B cell (primary cell): ENCODE measurements around the gene NTM. TPM values are rescaled to one million over a fixed set of nuclear protein-coding genes. Genes with fewer than 3 reads are reported as not detected.

Experiments used
- ATAC-seq: fragments of 200-7000 bp; cut with Tn5 transposase; one replicate; pipeline ENCODE4 v1.10.0; 2021; ENCODE audit warnings: low read depth, mild to moderate bottlenecking, moderate number of reproducible peaks, moderate library complexity
- CTCF ChIA-PET: fragments of 350-600 bp; sonication (Branson Sonifier 250); formaldehyde crosslinking; loops from one replicate; lab custom pipeline; 2021; ENCODE audit warnings: antibody characterized with exemption, inconsistent platforms; lab: Charles Lee
- POLR2A ChIA-PET: fragments of 350-600 bp; sonication (Branson Sonifier 250); formaldehyde crosslinking; loops from one replicate; lab custom pipeline; 2021; ENCODE audit warnings: antibody characterized with exemption; lab: Charles Lee
- DNase-seq: peaks from one replicate; pipeline ENCODE4 v3.0.0; 2013
- H2AFZ ChIP-seq: 2 replicates; pipeline ENCODE4 v1.6.1; 2012; ENCODE audit warnings: mild to moderate bottlenecking, low read depth, low read length; ENCODE audit not compliant: insufficient read depth, poor library complexity, severe bottlenecking
- H3K27ac ChIP-seq, 2 donors: 1 replicate in 1 of 2; 2 replicates in 1 of 2; pipeline ENCODE4 v1.5.1; 2012 to 2013; ENCODE audit warnings: low read length in 2 of 2, mild to moderate bottlenecking in 2 of 2, moderate library complexity in 1 of 2
- H3K27me3 ChIP-seq, 4 experiments: fragments of 200-600 bp in 1 of 4; sonication (generic) in 1 of 4; replicated peaks in 1 of 4; 1 replicate in 2 of 4; 2 replicates in 2 of 4; pipeline versions ENCODE4 v1.6.1 to v1.7.0; 2013 to 2016; ENCODE audit warnings: low read length in 3 of 4, mild to moderate bottlenecking in 2 of 4, mixed read lengths in 1 of 4, moderate library complexity in 1 of 4; ENCODE audit not compliant: insufficient read depth in 4 of 4, control insufficient read depth in 3 of 4; ENCODE audit errors: control extremely low read depth in 1 of 4
- H3K36me3 ChIP-seq, 2 experiments: replicated peaks in 1 of 2; 1 replicate in 1 of 2; 2 replicates in 1 of 2; pipeline versions ENCODE4 v1.6.1 to v1.7.1; 2013; ENCODE audit warnings: low read length in 1 of 2; ENCODE audit not compliant: insufficient read depth in 2 of 2, control insufficient read depth in 1 of 2; ENCODE audit errors: control extremely low read depth in 1 of 2, extremely low read depth in 1 of 2
- H3K4me1 ChIP-seq, 2 donors: fragments of 200-600 bp in 1 of 2; sonication (generic) in 1 of 2; 1 replicate in 1 of 2; 2 replicates in 1 of 2; pipeline versions ENCODE4 v1.5.1 to v1.6.1; 2013 to 2017; ENCODE audit warnings: low read length in 2 of 2; ENCODE audit not compliant: control insufficient read depth in 2 of 2, insufficient read depth in 2 of 2
- H3K4me2 ChIP-seq: replicated peaks from 2 replicates; pipeline ENCODE3; 2012; ENCODE audit warnings: mild to moderate bottlenecking, low read depth, low read length; ENCODE audit not compliant: poor library complexity, severe bottlenecking
- H3K4me3 ChIP-seq, 5 experiments: fragments of 200-600 bp in 1 of 5; sonication (generic) in 1 of 5; 1 replicate in 3 of 5; 2 replicates in 2 of 5; pipeline versions ENCODE4 v1.5.1 to v1.7.0; 2011 to 2016; ENCODE audit warnings: low read length in 4 of 5, mild to moderate bottlenecking in 4 of 5, low read depth in 2 of 5, control low read depth in 1 of 5, moderate library complexity in 1 of 5; ENCODE audit not compliant: insufficient read depth in 1 of 5; ENCODE audit errors: control extremely low read depth in 1 of 5, extremely low read depth in 1 of 5
- H3K79me2 ChIP-seq: fragments of 200-600 bp; sonication (generic); one replicate; pipeline ENCODE4 v1.6.0; 2016; ENCODE audit warnings: low read length; ENCODE audit not compliant: control insufficient read depth, insufficient read depth
- H3K9ac ChIP-seq: fragments of 200-600 bp; sonication (generic); 2 replicates; pipeline ENCODE4 v1.6.1; 2017; ENCODE audit warnings: mild to moderate bottlenecking, low read length, moderate library complexity
- H3K9me3 ChIP-seq, 3 donors: one replicate each; pipeline versions ENCODE4 v1.6.1 to v1.7.1; 2013; ENCODE audit warnings: low read length in 2 of 3; ENCODE audit not compliant: control insufficient read depth in 2 of 3, insufficient read depth in 1 of 3; ENCODE audit errors: control extremely low read depth in 1 of 3
- H4K20me1 ChIP-seq: 2 replicates; pipeline ENCODE4 v1.6.0; 2012; ENCODE audit warnings: mild to moderate bottlenecking, low read length; ENCODE audit not compliant: insufficient read depth, control insufficient read depth, poor library complexity, severe bottlenecking
- H3K27ac Mint-ChIP-seq: one replicate; pipeline ENCODE4 v1.8.0; 2021; ENCODE audit warnings: mixed read lengths
- H3K27me3 Mint-ChIP-seq: one replicate; pipeline ENCODE4 v1.8.0; 2021; ENCODE audit warnings: mixed read lengths
- H3K4me1 Mint-ChIP-seq: one replicate; pipeline ENCODE4 v1.8.0; 2021; ENCODE audit warnings: mixed read lengths
- H3K4me3 Mint-ChIP-seq: one replicate; pipeline ENCODE4 v1.8.0; 2021; ENCODE audit warnings: mixed read lengths
- H3K9me3 Mint-ChIP-seq: one replicate; pipeline ENCODE4 v1.8.0; 2022; ENCODE audit warnings: mixed read lengths; ENCODE audit not compliant: insufficient read depth
- EZH2 ChIP-seq: IDR thresholded peaks from 2 replicates; pipeline ENCODE4 v1.6.1; 2012; ENCODE audit warnings: borderline replicate concordance, low read depth, mild to moderate bottlenecking, moderate library complexity, low read length; ENCODE audit not compliant: insufficient read depth, poor library complexity, severe bottlenecking
- whole genome bisulfite sequencing: methylation state at CpG from one replicate; pipeline ENCODE4 v1.1.5; 2013; ENCODE audit warnings: missing lambda C conversion rate; ENCODE audit not compliant: insufficient coverage; 5-methylcytosine and 5-hydroxymethylcytosine counted together
- intact Hi-C: fragments of 100-400 bp; cut with micrococcal nuclease; formaldehyde crosslinking; loops from one replicate; pipeline ENCODE4 v1.10.0; 2022
- polyA plus RNA-seq: library from polyadenylated mRNA; depleted of rRNA; stranded (reverse); fragments of >200 nt; gene quantifications from 2 replicates; pipeline ENCODE4 v1.2.3, GENCODE V29; 2012
- total RNA-seq, 2 donors: library from RNA; stranded (reverse); fragments of 120-200 nt in 1 of 2; gene quantifications; 1 replicate in 1 of 2; 2 replicates in 1 of 2; pipeline versions ENCODE4 v1.2.3 to v1.2.4, GENCODE V29; 2013 to 2022
- TF ChIP-seq, protein P1 (sequence below): fragments of 200-600 bp; IDR thresholded peaks from one replicate; pipeline ENCODE4 v1.8.0; 2022; ENCODE audit warnings: antibody characterized with exemption, mild to moderate bottlenecking

The NTM gene
- total and polyA plus RNA-seq, 2 donors (not counting 1 experiment from before 2014, with no cell fraction given) = not detected

DNA sequence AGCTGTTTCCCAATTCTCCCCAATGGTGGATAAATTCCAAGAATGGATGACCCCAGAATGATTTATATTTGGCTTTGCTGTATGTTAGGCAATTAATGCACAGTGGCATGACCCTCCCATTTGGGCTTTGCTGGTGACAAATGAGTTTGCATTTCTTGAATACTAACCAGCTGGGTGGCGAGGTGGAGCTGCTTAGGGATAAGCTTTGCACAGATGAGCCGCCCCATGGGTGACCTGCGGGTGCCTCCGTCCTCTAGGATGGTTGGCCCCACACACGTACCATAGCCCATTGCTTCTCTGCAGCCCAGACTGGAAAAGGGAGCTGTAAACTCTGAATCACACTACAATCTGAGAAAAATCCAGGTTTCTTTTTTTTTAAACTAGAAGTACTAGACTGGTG lies 94.6 kb downstream of the NTM start:
- H3K4me1 ChIP-seq = no peaks in the 10 kb centered on the region
- H3K4me3 Mint-ChIP-seq = no peak overlapping the region
- no peak overlapping the region for H3K4me3 ChIP-seq
- H3K79me2 ChIP-seq = no peaks in the 10 kb centered on the region
- no peaks in the 10 kb centered on the region for H3K36me3 ChIP-seq
- no peak for DNase-seq
- H3K27ac ChIP-seq = no peak overlapping the region
- H3K4me2 ChIP-seq = no peak overlapping the region
- no peaks in the 10 kb centered on the region for H3K9me3 Mint-ChIP-seq
- H3K4me1 Mint-ChIP-seq = no peaks in the 10 kb centered on the region
- ATAC-seq = no peak
- no peak overlapping the region for H3K9ac ChIP-seq
- intact Hi-C loops = no loop called here
- peaks cover 0 to 12% (median 2%) of the 10 kb centered on the region in 4 experiments for H3K27me3 ChIP-seq
- CTCF ChIA-PET = no interaction called here
- TF ChIP-seq EZH2 = no peak
- TF ChIP-seq, protein P1, sequence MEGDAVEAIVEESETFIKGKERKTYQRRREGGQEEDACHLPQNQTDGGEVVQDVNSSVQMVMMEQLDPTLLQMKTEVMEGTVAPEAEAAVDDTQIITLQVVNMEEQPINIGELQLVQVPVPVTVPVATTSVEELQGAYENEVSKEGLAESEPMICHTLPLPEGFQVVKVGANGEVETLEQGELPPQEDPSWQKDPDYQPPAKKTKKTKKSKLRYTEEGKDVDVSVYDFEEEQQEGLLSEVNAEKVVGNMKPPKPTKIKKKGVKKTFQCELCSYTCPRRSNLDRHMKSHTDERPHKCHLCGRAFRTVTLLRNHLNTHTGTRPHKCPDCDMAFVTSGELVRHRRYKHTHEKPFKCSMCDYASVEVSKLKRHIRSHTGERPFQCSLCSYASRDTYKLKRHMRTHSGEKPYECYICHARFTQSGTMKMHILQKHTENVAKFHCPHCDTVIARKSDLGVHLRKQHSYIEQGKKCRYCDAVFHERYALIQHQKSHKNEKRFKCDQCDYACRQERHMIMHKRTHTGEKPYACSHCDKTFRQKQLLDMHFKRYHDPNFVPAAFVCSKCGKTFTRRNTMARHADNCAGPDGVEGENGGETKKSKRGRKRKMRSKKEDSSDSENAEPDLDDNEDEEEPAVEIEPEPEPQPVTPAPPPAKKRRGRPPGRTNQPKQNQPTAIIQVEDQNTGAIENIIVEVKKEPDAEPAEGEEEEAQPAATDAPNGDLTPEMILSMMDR = no peak
- no peaks in the 10 kb centered on the region for H4K20me1 ChIP-seq
- POLR2A ChIA-PET = no interaction called here
- peaks cover 0 to 28% (median 0%) of the 10 kb centered on the region in 3 donors for H3K9me3 ChIP-seq
- 73% methylated on average over 4 of the region's 5 CpGs for WGBS
- H2AFZ ChIP-seq = no peak overlapping the region
- H3K27me3 Mint-ChIP-seq = peaks cover 14% of the 10 kb centered on the region
- H3K27ac Mint-ChIP-seq = no peak overlapping the region

DNA sequence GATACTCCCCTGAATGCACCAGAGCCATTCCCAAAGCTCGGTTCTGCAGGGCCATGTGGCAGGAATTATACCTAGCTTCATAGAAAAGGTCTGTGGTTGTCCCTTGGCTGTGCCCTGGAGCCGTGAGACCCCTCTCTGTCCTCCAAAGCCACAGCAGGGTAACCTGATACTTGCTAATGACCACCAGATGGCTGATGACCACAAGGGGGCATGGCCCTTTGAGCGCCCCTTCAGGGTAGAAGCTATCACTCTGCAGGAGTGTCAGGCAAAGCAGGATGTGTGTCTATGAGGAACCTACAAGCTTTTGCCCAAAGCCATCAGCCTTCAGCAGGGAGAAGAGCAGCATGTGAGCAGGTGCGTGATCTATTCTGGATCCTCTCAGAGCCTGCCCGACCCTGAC lies 95.3 kb downstream of the NTM start:
- H3K36me3 ChIP-seq = no peaks in the 10 kb centered on the region
- peaks cover 14% of the 10 kb centered on the region for H3K27me3 Mint-ChIP-seq
- POLR2A ChIA-PET = no interaction called here
- H2AFZ ChIP-seq = no peak overlapping the region
- no peak overlapping the region for H3K9ac ChIP-seq
- intact Hi-C loops = no loop called here
- H3K9me3 Mint-ChIP-seq = no peaks in the 10 kb centered on the region
- peaks cover 0 to 12% (median 2%) of the 10 kb centered on the region in 4 experiments for H3K27me3 ChIP-seq
- H3K4me2 ChIP-seq = no peak overlapping the region
- WGBS = 42% methylated on average over 5 of the region's 5 CpGs
- H4K20me1 ChIP-seq = no peaks in the 10 kb centered on the region
- no peaks in the 10 kb centered on the region for H3K79me2 ChIP-seq
- no peaks in the 10 kb centered on the region for H3K4me1 ChIP-seq
- no peak overlapping the region for H3K4me3 Mint-ChIP-seq
- H3K27ac ChIP-seq = no peak overlapping the region
- H3K4me3 ChIP-seq = no peak overlapping the region
- peaks cover 0 to 28% (median 0%) of the 10 kb centered on the region in 3 donors for H3K9me3 ChIP-seq
- ATAC-seq = no peak
- H3K27ac Mint-ChIP-seq = no peak overlapping the region
- H3K4me1 Mint-ChIP-seq = no peaks in the 10 kb centered on the region
- DNase-seq = no peak
- CTCF ChIA-PET = no interaction called here
- TF ChIP-seq, protein P1 = no peak
- TF ChIP-seq EZH2 = no peak
